HG03103 (cell line): ENCODE results near the gene TBC1D26.
A peak's percentile ranks its signal among the peaks of the same experiment; 100 is the strongest.
"Not testable (repeated sequence)": the region's sequence is repeated elsewhere in the genome, so short reads cannot be mapped to it uniquely, and the experiment has no call there.

ENCODE experiments used
- ATAC-seq: cut with Tn5 transposase; IDR thresholded peaks from one replicate; pipeline ENCODE4 v1.9.1; 2021; ENCODE audit warnings: low read depth; ENCODE audit not compliant: unreplicated experiment

The TBC1D26 gene

DNA sequence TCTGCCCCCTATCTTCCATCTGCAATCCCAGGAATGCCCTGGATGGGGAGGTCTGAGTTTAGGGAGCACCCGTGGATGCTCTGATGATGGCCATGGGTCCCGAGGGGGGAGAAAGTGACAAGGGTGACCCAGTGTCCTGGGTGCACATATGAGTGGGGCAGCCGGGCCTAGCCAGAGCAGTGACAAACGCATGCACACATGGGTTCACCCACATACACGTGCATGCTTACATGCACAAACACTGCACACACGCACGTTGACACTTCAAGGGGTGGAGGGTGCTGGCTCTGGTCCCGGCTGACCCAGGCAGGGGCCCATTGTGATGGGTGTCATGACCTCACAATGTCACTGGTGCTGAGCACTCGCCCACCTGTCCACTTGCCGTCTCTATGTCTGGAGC is at the start of gene TBC1D26:
Gene TBC1D26, plus strand, starts transcription at position 384 of the 400 bp plus-strand sequence. CDS start 3,066 bp downstream, outside the sequence.
- not testable (repeated sequence) for ATAC-seq

- ATAC-seq: not testable (repeated sequence)
These were observed 48.9 kb upstream of the TBC1D26 start for GRCh38 chr17:15683135-15683534.

DNA sequence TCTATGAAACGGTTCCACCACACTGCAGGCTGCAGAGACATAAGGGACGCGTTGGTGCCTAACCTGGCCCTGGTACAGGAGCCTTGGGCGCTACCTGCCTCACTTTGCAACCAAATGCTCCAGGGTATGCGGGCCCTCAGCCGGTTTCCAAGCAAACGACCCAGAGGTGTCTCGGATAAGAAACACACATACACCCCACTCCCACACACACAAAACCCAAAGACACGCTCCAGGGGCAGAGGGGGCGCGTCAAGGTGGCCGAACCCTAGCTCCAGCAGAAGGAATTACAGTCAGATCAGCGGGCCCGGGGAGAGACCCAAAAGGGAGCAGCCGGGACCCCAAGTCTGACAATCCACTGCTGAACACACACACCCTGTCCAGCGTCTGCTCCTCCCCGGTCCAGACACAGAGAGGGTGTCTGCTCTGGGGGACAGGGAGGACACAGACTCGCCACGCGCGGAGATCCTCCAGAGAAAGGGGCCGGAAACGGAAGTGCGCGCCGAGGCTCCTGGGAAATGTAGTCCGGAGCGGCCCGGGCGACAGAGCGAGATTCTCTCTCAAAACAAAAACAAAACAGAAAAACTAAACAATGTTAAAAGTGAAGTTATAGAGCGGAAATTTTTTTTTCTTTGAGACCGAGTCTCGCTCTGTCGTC is 48.1 kb upstream of the TBC1D26 start, which contains the start of gene TRIM16:
Gene TRIM16, minus strand, starts transcription at position 488 of the 655 bp plus-strand sequence. CDS start 32,702 bp downstream, outside the sequence.
- peak; percentile 77 for ATAC-seq

- ATAC-seq: not testable (repeated sequence)
These were observed 44.6 kb upstream of the TBC1D26 start for GRCh38 chr17:15687494-15687893.

DNA sequence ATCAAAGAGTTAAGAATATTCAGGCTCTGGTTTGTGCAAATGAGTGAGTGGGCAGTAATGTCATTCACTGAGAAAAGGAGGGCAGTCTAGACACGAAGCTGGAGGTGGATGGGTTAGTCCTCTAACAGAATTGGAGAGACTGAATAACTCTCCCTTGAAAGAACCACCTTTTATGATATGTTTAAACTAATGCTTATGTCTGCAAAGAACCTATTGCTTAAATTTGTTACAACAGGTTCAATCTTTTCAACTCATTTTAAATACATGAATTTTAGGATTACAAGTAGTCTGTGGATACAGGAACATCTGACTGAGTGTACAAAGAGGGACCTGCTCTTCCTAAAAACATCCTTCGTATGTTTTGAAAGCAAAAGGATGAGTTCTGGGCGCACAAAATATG is 33.1 kb upstream of the TBC1D26 start:
- ATAC-seq: not testable (repeated sequence)

- ATAC-seq: peak; percentile 98
These were observed 32.6 kb upstream of the TBC1D26 start, which contains the start of gene ZNF286A for GRCh38 chr17:15699413-15699924. Gene ZNF286A, plus strand, starts transcription at chr17:15699752. Its CDS starts 578 bp downstream, at chr17:15700330.

DNA sequence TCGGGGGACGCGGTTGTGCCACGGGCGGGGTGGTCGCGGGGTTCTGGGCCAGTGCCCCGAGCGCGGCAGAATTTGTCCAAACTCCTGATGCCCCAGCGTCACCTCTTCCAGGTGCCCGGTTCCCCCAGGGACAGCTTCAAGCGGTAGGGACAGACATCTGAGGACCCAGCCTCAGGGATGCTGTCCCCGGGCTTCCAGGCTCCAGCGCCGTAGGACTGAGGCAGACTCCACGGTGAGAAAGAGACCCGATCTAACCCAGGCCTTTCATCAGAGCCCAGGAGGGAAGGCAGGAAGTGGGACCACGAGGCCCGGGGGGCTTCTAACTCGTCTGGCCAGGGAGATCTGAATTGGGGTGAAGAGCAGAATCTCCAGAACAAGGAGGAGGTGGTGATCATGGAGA is 32.1 kb upstream of the TBC1D26 start:
- ATAC-seq: not testable (repeated sequence)

GRCh38 chr17:15704239-15704638 is 27.8 kb upstream of the TBC1D26 start:
- not testable (repeated sequence) for ATAC-seq

DNA sequence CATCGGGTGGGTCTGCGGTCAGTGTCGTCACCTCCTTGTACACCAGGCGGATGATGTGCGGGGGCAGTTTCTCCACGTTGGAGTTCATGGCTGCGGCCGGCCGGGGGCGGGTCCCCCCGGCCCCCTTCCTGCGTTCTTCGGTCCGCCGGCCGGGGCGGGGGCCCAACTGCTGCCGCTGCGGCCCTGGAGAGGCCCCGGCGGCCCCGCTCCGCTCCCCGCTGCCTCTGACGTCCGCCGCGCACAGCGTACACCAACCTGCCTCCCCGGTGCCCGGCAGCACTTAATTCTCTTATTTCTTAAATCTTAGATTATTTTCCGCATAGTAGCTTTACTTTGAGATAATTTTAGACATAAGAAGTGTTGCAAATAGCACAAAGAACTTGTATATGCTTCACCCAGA is 27.3 kb upstream of the TBC1D26 start:
- ATAC-seq: not testable (repeated sequence)

DNA sequence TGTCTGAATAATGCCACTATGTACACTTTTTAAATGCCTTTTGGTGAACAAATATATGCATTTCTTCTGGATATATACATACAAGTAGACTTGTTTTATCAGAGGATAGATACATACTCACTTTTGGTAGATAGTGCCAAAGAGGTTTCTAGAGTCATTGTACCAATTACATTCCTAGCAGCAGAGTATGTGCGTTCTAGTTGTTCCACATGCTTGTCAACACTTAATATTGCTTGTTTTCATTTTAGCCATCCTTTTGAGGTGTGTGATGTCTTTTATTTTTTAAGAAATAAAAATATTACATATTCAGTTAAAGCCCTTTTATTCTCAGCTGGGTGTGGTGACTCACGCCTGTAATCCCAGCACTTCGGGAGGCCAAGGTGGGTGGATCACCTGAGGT is 23.2 kb upstream of the TBC1D26 start:
- not testable (repeated sequence) for ATAC-seq

- ATAC-seq: not testable (repeated sequence)
These were observed 15.2 kb upstream of the TBC1D26 start for GRCh38 chr17:15716601-15717563.

DNA sequence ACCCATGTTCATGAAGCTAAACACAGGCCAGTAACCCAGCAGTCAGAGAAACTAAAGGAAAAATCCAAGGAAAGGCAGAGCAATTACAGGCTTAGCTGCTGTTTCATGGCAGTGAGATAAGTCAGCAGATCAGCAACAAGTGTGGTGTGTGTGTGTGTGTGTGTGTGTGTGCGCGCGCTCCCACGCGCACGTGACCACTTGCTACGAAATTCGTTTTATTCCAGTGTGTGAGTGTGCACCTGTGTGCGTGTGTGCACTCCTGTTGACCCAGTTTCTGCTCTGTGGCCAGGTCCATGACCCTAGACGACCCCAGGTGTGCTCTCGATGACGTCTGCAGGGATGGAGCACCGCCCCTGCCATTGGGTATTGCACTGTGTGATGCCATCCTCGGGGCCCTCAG is 1.5 kb upstream of the TBC1D26 start:
- ATAC-seq: not testable (repeated sequence)

GRCh38 chr17:15733174-15733789 is 1.2 kb downstream of the TBC1D26 start:
- ATAC-seq: not testable (repeated sequence)

GRCh38 chr17:15736578-15736977 is 4.5 kb downstream of the TBC1D26 start:
- ATAC-seq: not testable (repeated sequence)

DNA sequence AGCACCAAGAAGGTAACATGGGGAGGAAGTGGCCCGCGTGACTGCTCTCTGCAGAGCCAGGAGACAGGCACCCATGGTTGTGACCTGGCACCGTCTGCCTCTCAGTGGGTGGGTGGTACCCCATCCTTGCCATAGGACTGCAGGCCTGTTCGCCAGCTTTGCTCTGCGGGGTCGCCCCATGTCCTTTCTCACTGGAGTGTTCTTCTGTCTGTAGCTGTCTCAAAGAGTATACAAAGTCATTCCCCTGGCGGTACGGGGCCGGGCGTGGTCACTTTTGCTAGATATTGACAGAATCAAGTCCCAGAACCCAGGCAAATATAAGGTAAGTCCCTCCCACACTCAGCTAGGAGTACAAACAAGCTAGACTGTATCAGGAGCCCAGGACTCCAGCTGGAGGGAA is 6.0 kb downstream of the TBC1D26 start:
- ATAC-seq: no peak

GRCh38 chr17:15739259-15739658 is 7.2 kb downstream of the TBC1D26 start:
- not testable (repeated sequence) for ATAC-seq

GRCh38 chr17:15740041-15740440 is 8.0 kb downstream of the TBC1D26 start:
- ATAC-seq: not testable (repeated sequence)

GRCh38 chr17:15740570-15741120 is 8.6 kb downstream of the TBC1D26 start:
- no peak for ATAC-seq

GRCh38 chr17:15741624-15742023 is 9.5 kb downstream of the TBC1D26 start:
- ATAC-seq: no peak
